Astrocyte of the cerebellum (primary cell): ENCODE data around the gene ZNF219.

Experiments
- DNase-seq: peaks from one replicate; pipeline ENCODE4 v3.0.0-alpha.2; 2011; ENCODE audit warnings: low read depth
- H3K4me3 ChIP-seq: 2 replicates; pipeline ENCODE4 v1.5.1; 2011; ENCODE audit warnings: mild to moderate bottlenecking, low read depth, low read length, moderate library complexity
- in situ Hi-C: cut with HindIII; loops from 2 replicates; pipeline ENCODE4 v1.10.0; 2017; ENCODE audit warnings: low sequenced_read_pairs
- TF ChIP-seq, protein P1 (sequence below): IDR thresholded peaks from 2 replicates; pipeline ENCODE4 v1.5.1; 2012; ENCODE audit warnings: low read length, low read depth, moderate library complexity, mild to moderate bottlenecking; ENCODE audit errors: missing control alignments

Gene ZNF219

DNA sequence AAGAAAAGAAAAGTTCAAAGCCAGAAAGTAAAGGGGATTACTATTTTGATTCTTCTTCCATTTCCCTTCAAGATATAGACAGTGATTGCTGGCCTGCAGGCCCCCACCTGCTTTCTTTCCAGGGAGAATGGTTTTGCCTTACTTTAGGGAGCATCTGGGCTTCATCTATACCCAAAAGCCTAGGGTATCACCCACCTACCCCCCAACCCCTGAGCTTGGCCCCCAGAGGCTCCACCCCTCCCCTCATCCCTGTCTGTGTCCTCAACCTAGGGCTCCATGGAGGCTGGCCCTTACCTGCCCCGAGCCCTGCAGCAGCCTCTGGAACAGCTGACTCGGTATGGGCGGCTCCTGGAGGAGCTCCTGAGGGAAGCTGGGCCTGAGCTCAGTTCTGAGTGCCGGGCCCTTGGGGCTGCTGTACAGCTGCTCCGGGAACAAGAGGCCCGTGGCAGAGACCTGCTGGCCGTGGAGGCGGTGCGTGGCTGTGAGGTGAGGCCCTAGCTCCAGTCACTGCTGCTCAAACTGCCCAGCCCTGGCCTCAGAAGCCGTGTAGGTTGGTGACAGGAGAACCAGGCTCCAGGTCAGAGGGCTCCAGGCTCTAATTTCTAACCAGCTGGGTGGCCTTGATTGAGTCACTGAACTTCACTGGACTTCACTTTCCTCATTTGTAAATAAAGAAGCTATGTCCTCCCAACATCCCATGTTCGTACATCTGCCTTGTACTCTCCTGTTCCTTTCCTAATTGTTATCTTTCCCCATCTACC is 14.7 kb downstream of the ZNF219 start:
- DNase-seq = no peak
- in situ Hi-C loops = no loop called here
- H3K4me3 ChIP-seq = no peak overlapping the region
- TF ChIP-seq, protein P1, sequence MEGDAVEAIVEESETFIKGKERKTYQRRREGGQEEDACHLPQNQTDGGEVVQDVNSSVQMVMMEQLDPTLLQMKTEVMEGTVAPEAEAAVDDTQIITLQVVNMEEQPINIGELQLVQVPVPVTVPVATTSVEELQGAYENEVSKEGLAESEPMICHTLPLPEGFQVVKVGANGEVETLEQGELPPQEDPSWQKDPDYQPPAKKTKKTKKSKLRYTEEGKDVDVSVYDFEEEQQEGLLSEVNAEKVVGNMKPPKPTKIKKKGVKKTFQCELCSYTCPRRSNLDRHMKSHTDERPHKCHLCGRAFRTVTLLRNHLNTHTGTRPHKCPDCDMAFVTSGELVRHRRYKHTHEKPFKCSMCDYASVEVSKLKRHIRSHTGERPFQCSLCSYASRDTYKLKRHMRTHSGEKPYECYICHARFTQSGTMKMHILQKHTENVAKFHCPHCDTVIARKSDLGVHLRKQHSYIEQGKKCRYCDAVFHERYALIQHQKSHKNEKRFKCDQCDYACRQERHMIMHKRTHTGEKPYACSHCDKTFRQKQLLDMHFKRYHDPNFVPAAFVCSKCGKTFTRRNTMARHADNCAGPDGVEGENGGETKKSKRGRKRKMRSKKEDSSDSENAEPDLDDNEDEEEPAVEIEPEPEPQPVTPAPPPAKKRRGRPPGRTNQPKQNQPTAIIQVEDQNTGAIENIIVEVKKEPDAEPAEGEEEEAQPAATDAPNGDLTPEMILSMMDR = no peak

DNA sequence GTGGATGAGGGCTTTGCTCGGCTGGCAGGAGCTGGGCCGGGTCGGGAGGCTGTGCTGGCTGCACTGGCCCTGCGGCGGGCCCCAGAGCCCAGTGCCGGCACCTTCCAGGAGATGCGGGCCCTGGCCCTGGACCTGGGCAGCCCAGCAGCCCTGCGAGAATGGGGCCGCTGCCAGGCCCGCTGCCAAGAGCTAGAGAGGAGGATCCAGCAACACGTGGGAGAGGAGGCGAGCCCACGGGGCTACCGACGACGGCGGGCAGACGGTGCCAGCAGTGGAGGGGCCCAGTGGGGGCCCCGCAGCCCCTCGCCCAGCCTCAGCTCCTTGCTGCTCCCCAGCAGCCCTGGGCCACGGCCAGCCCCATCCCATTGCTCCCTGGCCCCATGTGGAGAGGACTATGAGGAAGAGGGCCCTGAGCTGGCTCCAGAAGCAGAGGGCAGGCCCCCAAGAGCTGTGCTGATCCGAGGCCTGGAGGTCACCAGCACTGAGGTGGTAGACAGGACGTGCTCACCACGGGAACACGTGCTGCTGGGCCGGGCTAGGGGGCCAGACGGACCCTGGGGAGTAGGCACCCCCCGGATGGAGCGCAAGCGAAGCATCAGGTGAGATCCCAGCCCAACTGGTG is 16.8 kb downstream of the ZNF219 start:
- in situ Hi-C loops = no loop called here
- TF ChIP-seq, protein P1 = no peak
- H3K4me3 ChIP-seq = no peak overlapping the region
- DNase-seq = no peak

DNA sequence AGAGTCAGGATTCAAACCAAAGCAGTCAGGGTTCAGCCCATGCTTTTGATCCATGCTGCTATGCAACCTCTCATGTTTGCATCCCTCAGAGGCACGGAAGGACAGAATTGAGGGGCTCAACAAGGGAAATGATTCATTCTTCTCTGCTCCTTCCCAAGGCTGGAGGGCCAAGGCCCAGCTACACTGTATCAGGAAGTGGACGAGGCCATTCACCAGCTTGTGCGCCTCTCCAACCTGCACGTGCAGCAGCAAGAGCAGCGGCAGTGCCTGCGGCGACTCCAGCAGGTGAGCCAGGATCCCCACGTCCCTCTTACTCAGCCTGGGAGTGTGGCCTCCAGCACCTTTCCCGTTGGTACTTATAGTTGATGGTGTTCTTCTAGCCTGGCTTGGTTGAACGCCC is 19.7 kb downstream of the ZNF219 start:
- DNase-seq = no peak
- in situ Hi-C loops = no loop called here
- TF ChIP-seq, protein P1 = no peak
- no peak overlapping the region for H3K4me3 ChIP-seq

DNA sequence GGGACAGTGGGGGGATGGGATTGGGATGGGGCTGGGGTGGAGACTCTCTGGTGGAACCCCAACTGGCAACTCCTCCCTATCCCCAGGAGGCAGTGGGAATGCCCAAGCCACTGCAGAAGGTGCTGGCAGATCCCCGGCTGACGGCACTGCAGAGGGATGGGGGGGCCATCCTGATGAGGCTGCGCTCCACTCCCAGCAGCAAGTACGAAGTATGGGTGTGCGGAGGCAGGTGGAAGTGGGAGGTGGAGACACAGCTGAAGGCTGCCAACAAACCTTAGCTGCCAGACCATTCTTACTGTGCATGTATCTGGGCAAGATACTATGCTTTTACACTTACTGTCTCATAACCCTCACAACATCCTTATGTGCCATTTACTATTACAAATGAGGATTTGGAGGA is 20.2 kb downstream of the ZNF219 start:
- H3K4me3 ChIP-seq = no peak overlapping the region
- TF ChIP-seq, protein P1 = no peak
- in situ Hi-C loops = no loop called here
- DNase-seq = no peak

DNA sequence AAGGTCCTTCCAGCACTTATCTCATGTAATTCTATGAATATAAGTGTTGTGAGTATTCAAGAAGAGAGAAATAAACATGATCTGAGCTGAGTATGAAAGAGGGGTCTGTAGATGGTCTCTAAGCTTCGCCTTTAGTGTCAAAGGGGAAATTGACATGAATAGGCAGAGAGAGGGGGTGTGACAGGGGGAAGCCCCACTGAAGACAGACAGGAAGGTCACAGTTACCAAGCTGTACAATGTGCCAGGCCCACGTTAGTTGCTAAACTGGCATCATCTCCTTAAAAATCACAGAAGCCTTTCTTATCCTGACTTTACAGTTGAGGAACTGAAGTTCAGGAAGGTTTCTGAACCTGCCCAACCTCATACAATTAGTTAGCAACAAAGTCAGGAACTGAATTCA is 20.8 kb downstream of the ZNF219 start:
- TF ChIP-seq, protein P1 = no peak
- H3K4me3 ChIP-seq = no peak overlapping the region
- in situ Hi-C loops = no loop called here
- no peak for DNase-seq

DNA sequence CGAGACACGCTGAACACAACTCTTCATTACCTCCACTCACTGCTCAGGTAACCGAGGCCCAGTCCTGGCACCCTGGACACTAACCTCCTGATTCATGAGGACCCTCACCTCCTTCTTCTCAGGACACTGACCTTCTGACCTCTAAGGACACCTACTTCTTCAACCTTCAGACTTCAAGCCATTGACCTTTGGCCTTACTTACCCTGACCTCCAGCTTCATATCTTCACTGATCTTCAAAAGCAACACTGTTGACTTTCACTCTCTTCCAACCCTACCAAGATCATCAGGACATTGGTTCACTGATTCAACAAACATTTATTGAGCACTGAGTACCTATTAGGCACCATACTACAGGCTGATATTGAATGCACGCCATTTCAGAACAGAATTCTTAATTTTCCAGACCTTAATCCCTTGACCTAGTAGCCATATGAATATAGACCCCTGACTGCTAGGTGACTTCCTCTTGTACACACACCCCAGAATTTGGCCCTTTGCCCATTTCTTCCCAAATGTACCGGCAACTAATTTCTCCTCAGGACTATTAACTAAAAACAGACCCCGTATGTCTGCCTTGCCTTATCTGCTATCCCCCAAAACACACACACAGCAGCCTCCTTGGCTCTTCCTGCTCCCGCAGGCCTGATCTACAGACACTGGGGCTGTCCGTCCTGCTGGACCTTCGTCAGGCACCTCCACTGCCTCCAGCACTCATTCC is 22.6 kb downstream of the ZNF219 start:
- no peak for DNase-seq
- in situ Hi-C loops = no loop called here

More for the DNA sequence above, 22.6 kb downstream of the ZNF219 start:
- TF ChIP-seq, protein P1 = no peak
- no peak overlapping the region for H3K4me3 ChIP-seq
